GM21717 (cell line): ENCODE measurements around the gene ZNF600.
A peak's percentile ranks its signal among the peaks of the same experiment; 100 is the strongest.
"Not testable (repeated sequence)": the region's sequence is repeated elsewhere in the genome, so short reads cannot be mapped to it uniquely, and the experiment has no call there.

ENCODE experiments used
- ATAC-seq: cut with Tn5 transposase; IDR thresholded peaks from one replicate; pipeline ENCODE4 v1.9.1; 2021; ENCODE audit warnings: mild to moderate bottlenecking, moderate library complexity; ENCODE audit not compliant: unreplicated experiment

ZNF600 gene

DNA sequence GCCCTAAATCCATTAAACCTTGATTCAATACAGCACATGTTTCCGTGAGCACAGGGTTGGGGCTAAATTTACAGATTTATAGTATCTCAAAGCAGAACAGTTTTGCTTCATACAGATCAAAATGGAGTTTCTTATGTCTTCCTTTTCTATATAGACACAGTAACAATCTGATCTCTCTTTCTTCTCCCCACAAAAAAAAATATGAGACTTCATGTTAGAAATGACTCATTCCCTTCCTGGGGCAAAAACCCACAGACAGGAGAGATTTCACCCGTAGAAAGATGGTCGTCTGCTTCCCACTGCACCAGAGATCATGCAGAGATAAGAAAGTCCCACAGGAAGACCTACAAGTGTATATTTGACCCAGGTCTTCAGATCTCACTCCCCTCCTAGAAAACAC lies 44.1 kb downstream of the ZNF600 start:
- ATAC-seq = no peak

- no peak for ATAC-seq
These were observed 44.6 kb downstream of the ZNF600 start for GRCh38 chr19:52741951-52742485.

DNA sequence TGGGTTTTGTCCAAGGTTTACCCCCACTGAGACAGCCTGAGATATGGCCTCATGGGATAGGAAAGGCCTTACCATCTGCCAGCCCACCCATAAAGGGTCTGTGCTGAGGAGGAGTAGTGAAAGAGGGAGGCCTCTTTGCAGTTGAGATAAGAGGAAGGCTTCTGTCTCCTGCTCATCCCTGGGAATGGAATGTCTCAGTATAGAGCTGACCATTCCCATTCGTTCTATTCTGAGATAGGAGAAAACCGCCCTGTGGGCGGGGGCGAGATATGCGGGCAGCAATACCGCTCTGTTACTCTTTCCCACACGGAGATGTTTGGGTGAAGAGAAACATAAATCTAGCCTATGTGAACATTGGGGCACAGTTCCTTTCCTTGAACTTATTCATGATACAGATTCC lies 45.2 kb downstream of the ZNF600 start:
- ATAC-seq = not testable (repeated sequence)

DNA sequence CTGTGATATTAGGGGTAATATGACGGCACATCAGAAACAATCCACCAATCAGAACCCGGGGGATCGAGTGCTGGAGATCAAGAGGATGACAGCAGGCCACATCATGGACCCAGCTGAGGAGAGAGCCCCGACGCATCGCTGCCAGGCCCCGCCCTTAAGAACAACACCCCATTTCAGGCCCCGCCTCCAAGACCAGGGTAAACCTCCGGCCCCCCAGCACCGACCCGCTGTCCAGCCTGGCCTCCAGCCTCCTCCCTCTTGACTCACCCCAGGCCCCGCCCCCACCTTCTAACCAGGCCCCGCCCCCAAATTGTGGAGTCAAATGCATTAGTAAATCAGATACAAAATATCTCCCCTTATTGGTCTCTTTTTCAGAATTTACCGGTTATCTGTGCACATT lies 47.0 kb downstream of the ZNF600 start:
- no peak for ATAC-seq

DNA sequence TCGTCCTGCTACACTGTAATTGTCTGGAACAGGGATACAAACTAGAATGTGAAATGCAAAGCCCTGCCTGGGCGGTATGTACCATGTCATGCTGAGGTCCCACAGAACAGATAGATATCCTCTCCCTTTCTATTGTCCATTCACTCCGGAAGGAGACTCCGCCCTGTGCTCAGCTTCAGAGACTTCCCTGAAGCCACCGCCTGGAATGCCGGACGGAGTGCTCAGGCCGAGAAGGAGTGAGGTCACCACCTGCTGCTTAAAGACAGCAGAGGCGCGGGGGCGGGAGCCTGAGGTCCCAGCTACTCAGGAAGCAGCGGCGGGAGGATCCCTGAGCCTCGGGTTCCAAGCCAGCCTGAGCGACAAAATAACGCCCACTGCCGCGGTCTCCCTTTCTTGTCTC lies 50.9 kb downstream of the ZNF600 start:
- ATAC-seq = no peak

DNA sequence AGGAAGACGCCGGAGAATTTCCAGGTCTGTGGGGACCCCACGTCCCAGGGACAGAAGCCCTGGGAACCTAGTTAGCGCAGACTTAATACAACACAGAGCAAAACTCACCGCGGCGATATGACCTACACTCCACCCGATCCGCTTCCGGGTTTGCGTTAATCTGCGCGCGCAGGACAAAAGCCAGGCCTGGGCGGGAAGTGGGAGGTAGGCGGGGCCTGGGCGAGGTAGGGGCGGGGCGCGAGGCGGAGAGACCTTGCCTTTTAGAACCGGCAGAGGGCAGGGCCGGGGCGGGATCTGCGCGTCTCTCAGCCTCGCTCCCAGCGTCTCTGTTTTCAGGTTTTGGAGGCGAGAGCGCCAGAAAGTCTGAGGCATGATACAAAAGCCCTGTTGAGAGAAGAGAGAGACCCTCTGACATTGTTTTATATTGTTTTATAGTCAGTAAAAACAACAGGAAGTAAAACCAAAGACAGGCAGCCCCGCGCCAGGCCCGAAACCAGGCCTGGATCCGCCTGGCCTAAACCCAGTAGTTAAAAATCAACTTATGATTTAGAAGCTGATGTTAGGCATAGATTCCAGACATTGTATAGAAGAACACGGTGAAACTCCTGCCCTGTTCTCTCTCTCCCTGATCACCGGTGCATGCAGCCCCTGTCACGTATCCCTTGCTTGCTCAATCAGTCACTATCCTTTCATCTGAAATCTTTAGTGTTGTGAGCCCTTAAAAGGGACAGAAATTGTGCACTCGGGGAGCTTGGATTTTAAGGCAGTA lies 51.5 kb downstream of the ZNF600 start, which contains the start of gene ZNF611:
Gene ZNF611, minus strand, starts transcription at position 152 of the 769 bp plus-strand sequence. CDS start 19,150 bp downstream, outside the sequence.
- peak; percentile 92 for ATAC-seq

DNA sequence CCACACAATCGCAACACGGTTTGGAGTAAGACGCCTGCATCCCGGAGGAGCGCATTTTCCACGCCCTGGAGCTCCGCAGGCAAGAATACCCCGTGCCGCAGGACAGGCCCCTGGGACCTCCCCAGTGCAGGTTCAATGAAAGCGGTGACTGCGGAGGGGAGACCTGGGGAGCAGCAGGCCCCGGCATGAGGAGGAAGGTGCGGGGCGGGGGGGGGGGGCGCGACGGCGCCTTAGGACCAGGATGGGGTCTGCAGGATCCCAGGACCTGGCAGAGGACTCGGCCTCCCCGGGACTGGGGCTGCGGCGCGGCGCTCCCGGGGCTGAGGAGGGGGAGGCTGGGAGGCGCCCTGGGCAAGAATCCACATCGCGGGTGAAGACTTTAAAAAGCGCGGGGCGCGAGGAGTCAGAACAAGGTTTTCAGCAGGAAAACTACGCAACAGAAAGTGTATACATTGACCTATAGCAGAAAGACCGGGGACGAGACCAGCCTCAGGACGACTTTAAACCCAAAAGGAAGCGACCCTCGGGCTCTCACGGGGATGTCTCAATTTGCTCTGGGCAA lies 52.2 kb downstream of the ZNF600 start:
- peak; percentile 29 for ATAC-seq

DNA sequence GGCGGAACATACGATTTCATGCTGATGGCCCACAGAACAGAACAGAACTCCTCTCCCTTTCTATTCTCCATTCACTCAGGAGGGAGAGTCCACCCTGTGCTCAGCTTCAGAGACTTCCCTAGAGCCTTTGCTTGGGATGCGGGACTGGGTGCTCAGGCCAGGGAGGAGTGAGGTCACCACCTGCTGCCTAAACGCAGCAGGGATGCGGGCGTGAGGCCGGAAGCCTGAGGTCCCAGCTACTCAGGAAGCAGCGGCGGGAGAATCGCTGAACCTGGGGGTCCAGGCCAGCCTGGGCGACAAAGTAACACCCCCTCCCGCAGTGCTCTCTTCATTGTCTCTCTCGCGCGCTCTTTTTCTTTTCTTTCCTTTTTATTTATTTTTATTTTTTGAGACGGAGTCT lies 60.5 kb downstream of the ZNF600 start:
- ATAC-seq = not testable (repeated sequence)

- ATAC-seq = no peak
These were observed 61.0 kb downstream of the ZNF600 start for GRCh38 chr19:52725528-52725961.

GRCh38 chr19:52724701-52725514 lies 61.7 kb downstream of the ZNF600 start:
- ATAC-seq = no peak

DNA sequence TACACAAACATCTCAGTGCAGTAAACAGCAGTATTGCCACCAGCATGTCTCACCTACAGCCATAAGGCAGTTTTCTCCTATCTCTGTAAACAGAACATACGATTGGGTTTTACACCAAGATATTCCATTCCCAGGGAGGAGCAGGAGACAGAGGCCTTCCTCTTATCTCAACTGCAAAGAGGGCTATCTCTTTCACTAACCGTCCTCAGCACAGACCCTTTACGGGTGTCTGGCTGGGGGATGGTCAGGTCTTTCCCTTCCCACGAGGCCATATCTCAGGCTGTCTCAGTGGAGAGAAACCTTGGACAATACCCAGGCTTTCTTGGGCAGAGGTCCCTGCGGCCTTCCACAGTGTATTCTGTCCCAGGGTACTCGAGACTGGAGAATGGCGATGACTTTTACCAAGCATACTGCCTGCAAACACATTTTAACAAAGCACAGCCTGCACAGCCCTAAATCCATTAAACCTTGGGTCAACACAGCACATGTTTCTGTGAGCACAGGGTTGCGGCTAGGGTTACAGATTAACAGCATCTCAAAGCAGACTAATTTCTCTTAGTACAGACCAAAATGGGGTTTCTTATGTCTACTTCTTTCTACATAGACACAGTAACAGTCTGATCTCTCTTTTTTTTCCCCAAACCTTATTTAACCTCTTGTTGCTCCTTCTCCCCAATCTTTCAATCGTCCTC lies 62.5 kb downstream of the ZNF600 start:
- ATAC-seq = not testable (repeated sequence)

DNA sequence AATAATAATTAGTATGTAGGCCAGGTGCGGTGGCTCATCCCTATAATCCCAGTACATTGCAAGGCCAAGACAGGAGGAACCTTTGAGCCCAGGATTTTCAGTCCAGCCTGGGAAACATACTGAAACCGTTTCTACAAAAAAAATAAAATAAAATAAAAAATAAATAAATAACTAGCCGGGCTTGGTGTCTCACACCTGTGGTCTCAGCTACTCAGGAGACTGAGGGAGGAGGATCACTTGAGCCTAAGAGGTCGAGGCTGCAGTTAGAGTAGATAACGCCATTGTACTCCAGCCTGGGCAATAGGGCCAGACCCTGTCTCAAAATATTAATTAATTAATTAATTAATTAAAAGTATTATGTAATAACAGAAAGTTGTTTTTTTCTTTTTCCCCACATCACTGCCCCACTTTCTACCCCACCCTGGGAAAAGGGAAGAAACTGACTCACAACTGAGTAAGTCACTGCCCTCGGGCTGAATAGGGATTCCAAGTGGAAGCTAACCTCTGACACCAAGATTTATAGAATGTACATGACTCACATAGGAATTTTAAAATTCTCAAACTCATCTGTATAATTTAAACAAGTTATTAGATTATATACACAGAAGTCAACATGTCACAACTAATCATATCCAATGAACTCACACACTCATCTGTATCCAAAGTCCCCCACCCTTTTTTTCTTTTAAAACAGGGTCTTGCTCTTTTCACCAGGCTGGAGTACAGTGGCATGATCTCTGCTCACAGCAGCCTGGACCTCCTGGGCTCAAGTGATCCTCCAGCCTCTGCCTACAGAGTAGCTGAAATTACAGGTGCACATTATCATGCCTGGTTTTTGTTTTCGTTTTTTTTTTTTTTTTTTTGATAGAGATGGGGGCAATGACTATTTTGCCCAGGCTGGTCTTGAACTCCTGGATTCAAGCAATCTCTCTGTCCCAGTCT lies 64.3 kb downstream of the ZNF600 start:
- no peak for ATAC-seq

DNA sequence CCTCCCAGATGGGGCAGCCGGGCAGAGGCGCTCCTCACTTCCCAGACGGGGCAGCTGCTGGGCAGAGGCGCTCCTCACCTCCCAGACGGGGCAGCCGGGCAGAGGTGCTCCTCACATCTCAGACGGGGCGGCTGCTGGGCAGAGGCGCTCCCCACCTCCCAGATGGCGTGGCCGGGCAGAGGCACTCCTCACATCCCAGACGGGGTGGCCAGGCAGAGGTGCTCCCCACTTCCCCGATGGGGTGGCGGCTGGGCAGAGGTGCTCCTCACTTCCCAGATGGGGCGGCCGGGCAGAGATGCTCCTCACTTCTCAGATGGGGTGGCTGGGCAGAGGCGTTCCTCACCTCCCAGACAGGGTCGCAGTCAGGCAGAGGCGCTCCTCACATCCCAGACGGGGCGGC lies 66.0 kb downstream of the ZNF600 start:
- ATAC-seq = not testable (repeated sequence)

- no peak for ATAC-seq
These were observed 70.1 kb downstream of the ZNF600 start for GRCh38 chr19:52716522-52716921.

- ATAC-seq = not testable (repeated sequence)
These were observed 70.7 kb downstream of the ZNF600 start for GRCh38 chr19:52715902-52716301.

DNA sequence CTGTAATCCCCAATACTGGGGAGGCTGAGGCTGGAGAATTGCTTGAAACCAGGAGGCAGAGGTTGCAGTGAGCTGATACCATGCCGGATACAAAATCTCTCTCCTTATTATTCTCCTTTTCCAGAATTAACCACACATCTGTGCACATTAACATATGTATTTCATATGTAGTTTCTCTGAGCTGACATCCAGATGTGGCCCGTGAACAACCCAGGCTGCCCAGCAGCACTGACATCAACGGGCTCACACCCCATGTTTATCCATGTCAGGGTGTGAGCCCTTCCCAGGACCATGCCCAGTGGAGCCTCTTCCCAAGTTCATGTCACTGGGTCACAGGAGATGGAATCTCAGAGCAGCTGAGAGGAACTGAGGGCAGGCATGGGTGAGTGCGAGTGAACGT lies 71.3 kb downstream of the ZNF600 start:
- not testable (repeated sequence) for ATAC-seq
